Measurements from ENCODE around the gene TMEM164. TPM values are rescaled to one million over a fixed set of nuclear protein-coding genes. Genes with fewer than 3 reads are reported as not detected.

The TMEM164 gene
- total RNA-seq, 1 donor from 2014 or later, result 48.3 TPM

DNA sequence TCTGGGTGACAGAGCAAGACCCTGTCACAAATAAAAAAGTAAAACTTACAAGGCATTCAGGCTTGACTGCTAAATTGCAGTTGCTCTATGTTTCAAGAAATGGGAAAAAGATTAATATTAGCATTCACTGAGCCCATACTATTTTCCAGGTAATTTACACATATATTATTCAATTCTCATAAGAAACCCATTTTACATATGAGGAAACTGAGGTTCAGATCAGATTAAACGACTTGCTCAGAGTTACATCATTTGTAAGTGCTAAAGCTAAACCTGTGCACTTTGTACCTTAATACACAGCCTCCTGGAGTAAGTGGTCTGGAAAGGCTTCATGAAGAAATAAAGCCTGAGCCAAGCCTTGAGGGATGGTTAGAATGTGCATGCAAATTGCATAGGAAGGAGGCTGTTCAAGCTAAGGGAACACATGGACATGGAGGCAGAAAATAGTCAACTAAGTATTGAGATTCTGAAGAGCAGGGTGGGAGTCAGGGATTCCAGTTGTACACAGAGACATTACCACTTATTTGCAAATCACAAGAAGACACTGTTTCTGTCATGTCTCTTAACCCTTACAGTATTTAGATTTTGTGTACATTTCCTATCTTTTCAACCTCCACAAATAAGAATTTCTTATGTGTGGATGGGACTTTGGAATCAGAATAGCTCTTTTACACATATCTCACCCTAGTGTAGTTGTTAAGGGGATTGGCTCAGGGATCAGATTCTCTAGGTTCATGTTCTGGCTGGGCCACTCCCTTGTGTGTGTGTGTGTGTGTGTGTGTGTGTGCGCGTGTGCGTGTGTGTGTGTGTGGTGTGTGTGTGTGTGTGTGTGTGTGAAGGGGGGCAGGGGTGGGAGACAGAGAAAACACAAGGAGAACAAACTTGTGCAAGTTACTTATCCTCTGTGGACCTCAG is 113.4 kb downstream of the TMEM164 start:
- Histone ChIP-seq H3K9me3 (replicated peaks) (no peaks in the 10 kb centered on the region), H3K27ac (replicated peaks) (no peak overlapping the region), H3K4me3 (no peak overlapping the region), H3K27me3 (ENCODE audit: low read depth) (no peaks in the 10 kb centered on the region), H3K36me3 (no peaks in the 10 kb centered on the region), H3K4me1 (peaks cover 8% of the 10 kb centered on the region)
- TF ChIP-seq, protein P1, sequence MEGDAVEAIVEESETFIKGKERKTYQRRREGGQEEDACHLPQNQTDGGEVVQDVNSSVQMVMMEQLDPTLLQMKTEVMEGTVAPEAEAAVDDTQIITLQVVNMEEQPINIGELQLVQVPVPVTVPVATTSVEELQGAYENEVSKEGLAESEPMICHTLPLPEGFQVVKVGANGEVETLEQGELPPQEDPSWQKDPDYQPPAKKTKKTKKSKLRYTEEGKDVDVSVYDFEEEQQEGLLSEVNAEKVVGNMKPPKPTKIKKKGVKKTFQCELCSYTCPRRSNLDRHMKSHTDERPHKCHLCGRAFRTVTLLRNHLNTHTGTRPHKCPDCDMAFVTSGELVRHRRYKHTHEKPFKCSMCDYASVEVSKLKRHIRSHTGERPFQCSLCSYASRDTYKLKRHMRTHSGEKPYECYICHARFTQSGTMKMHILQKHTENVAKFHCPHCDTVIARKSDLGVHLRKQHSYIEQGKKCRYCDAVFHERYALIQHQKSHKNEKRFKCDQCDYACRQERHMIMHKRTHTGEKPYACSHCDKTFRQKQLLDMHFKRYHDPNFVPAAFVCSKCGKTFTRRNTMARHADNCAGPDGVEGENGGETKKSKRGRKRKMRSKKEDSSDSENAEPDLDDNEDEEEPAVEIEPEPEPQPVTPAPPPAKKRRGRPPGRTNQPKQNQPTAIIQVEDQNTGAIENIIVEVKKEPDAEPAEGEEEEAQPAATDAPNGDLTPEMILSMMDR (IDR thresholded peaks at IDR 0.05; ENCODE audit: borderline replicate concordance), result no peak
- intact Hi-C loops (cut with micrococcal nuclease), result no loop called here
- no peak for DNase-seq

- no peak overlapping the region for H3K4me3 ChIP-seq
- no peak for DNase-seq
Observed at GRCh38 chrX:110118530-110118929, 115.6 kb downstream of the TMEM164 start.

DNA sequence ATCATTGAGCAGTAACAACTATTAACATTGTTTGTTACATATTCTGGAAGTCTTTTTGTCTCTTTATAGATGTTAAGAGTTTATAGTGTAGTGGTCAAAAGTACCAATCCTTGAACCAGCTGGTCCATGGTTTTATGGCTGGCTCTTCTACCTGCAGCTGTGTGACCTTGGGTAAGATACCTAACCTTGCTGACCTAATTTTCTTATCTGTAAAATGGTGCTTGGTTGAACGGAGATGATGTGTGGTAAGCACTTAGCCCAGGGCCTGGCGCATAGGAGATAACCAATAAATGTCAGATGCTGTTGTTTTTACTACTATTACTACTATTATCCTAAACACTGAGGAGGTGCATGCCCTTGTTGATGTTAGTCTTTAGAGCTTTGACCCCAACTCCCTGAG is 116.6 kb downstream of the TMEM164 start:
- no peaks in the 10 kb centered on the region for H3K4me1 ChIP-seq
- H3K36me3 ChIP-seq, result no peaks in the 10 kb centered on the region
- H3K9me3 ChIP-seq (replicated peaks), result no peaks in the 10 kb centered on the region
- no peak overlapping the region for H3K27ac ChIP-seq (replicated peaks)
- intact Hi-C loops (cut with micrococcal nuclease), result no loop called here
- H3K27me3 ChIP-seq (ENCODE audit: low read depth), result no peaks in the 10 kb centered on the region
- TF ChIP-seq, protein P1 (IDR thresholded peaks at IDR 0.05; ENCODE audit: borderline replicate concordance), result no peak
- DNase-seq, result no peak
- H3K4me3 ChIP-seq, result no peak overlapping the region

More at GRCh38 chrX:110118530-110118929, 115.6 kb downstream of the TMEM164 start:
- intact Hi-C loops (cut with micrococcal nuclease), result no loop called here
- H3K4me1 ChIP-seq, result peaks cover 6% of the 10 kb centered on the region
- TF ChIP-seq, protein P1 (IDR thresholded peaks at IDR 0.05; ENCODE audit: borderline replicate concordance), result no peak
- no peak overlapping the region for H3K27ac ChIP-seq (replicated peaks)
- H3K36me3 ChIP-seq, result no peaks in the 10 kb centered on the region
- H3K27me3 ChIP-seq (ENCODE audit: low read depth), result no peaks in the 10 kb centered on the region
- H3K9me3 ChIP-seq (replicated peaks), result no peaks in the 10 kb centered on the region

DNA sequence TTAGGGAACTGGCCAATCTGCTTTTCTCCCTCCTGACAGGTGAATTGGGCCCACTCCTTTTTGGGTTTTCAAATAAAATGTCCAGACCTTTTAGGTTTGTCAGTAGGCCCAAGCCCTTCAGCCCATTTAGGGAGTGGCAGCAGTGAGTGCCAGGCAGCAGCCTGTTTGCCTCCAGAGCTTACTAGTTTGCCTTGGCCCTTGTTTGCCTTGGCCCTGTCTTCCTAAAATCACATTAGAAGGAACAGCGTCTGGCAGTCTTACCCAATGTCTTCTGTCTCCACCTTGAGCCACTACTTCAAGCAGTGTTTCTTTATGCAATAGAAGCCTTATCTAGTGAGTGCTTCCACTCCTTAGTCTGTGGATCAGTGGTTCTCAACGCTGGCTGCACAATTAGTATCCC is 117.1 kb downstream of the TMEM164 start:
- no peaks in the 10 kb centered on the region for H3K36me3 ChIP-seq
- H3K4me3 ChIP-seq, result no peak overlapping the region
- H3K9me3 ChIP-seq (replicated peaks), result no peaks in the 10 kb centered on the region
- no peaks in the 10 kb centered on the region for H3K27me3 ChIP-seq (ENCODE audit: low read depth)
- TF ChIP-seq, protein P1 (IDR thresholded peaks at IDR 0.05; ENCODE audit: borderline replicate concordance), result no peak
- H3K27ac ChIP-seq (replicated peaks), result no peak overlapping the region
- intact Hi-C loops (cut with micrococcal nuclease), result no loop called here
- no peak for DNase-seq
- peaks cover 2% of the 10 kb centered on the region for H3K4me1 ChIP-seq

- Histone ChIP-seq H3K9me3 (replicated peaks) (no peaks in the 10 kb centered on the region), H3K4me3 (no peak overlapping the region), H3K27ac (replicated peaks) (no peak overlapping the region), H3K36me3 (no peaks in the 10 kb centered on the region), H3K27me3 (ENCODE audit: low read depth) (no peaks in the 10 kb centered on the region), H3K4me1 (peaks cover 16% of the 10 kb centered on the region)
- intact Hi-C loops (cut with micrococcal nuclease), result no loop called here
- TF ChIP-seq, protein P1 (IDR thresholded peaks at IDR 0.05; ENCODE audit: borderline replicate concordance), result no peak
- no peak for DNase-seq
Observed at GRCh38 chrX:110123331-110123782, 120.4 kb downstream of the TMEM164 start.

Data from left ventricle myocardium inferior (tissue), 1 donor.